NCI-H187 (cell line): ENCODE data around the gene BCL11B.

Experiments
- DNase-seq, 2 experiments: peaks; one replicate each; lab custom pipeline; 2025; lab: John Stamatoyannopoulos, UW

Gene BCL11B

DNA sequence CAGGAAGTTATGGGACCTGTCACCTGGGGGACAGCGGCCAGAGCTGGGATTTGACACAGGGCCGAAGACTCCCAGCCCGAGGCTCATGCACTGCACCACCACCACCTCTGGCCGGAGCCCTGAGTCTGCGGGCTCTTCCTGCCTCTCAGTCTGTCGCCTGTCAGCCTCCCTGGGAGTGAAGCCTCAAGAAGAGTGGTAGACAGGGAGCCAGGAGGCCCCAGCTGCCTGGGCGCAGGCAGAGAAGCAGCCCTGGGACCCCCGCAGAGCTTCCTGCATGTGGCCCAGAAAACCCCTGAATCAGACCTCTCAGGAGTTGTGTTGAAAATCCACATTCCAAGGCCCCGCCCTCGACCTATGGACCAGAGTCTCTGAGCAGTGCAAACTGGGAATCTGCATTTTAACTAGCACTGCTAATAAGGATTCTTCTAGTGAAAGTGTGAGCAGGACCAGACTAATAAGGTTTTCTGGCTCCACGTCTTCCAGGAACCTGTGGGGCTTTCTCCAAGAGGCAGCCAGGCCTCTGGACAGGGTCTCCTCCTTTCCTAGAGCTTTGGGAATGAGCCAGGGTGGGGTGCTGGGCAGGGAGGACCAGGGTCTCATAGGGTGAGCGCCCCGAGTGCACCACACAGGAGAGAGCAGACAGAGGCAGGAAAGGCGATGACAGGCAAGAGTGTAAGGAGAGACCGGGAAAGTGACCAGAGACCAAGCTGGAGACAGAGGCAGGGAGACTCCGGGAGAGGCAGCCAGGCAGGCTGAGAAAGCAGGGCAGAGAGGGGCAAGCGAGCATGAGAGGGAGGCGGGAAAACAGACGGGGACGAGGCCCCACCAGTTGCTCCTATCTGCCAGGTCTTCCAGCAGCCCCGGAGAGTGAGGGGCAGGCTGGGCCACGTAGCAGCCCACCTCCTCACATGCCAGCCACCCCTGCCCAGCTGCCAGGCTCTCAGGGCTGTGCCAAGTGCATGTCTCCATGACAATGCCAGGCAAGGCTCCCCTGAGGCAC is 112.4 kb downstream of the BCL11B start:
- DNase-seq, result no peak

DNA sequence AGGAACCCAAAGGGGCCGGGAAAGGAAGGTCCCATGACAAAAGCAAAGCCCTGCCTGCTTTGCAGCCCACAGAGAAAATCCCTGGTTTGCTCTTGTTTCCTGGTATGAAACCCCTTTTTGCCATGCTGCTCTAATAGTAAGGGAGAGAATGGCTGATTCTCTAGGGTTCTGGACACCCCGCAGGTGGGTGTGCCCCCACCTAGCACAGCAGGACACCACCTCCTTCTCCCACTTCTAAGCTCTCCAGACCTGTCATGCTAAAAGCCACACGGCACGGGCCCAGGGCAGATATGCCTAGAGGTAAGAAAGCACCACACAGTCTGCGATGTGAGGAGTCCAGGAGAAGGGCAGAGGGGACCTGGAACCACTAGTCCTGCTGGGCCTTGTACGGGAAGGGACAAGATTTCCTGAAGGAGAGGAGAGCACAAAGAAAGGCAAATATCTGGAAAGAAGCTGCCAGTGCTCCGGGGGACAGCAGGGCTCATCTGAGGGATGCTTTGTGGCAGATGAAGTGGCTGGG is 113.3 kb downstream of the BCL11B start:
- DNase-seq, result no peak

DNA sequence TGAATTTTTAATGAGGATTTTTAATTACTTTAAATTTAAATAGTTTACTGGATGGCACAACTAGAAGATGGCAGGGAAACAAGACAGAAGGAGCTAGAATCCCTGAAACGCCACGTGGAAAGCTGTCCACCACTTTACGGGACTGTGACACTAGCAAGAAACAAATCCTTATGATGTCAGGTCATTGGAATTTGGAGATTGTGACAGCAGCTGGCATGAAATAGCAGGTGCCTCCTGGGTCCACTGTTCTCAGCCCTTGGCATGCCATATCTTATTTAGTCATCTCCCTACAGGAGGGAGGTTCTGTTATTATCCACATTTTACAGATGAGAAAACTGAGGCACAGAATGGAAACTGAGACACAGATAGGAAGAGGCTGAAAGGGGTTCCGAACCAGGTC is 113.8 kb downstream of the BCL11B start:
- DNase-seq, result no peak

DNA sequence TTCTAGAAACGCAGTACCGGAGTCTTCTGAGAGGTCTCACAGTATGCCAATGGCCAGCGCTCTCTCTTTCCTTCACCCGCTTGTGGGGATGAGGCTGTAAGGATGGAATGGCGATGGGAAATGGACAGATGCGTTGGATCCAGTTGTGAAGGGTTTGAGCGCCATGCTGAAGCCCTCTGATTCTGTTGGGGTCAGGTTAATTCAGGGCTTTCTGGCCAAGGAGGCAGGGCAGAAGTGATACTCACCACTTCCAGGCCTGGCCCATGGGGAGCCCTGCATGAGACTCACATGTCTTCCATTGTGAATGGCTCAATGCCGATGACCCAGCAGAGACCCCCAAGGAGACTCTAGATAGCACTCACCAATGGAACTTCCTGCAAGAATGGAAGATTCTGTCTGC is 114.3 kb downstream of the BCL11B start:
- DNase-seq, result no peak

DNA sequence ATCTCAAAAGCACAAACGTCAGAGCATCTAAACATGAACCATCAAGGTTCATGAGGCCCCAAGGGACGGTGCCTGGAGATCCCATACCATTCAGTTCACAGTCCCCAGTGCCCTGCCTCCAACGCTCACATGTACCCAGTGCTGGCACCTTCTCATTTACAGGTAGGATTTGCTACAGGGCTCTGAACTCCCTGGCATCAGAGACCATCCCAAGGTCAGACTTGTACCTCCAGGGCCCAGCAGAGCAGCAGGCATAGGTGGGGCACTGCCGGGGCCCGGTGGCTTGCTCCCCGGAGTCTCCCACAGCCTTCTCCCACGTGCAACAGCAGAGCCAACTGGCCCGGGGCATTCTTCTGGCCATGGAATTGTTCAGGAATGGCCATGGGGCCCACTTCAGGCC is 114.8 kb downstream of the BCL11B start:
- no peak for DNase-seq

DNA sequence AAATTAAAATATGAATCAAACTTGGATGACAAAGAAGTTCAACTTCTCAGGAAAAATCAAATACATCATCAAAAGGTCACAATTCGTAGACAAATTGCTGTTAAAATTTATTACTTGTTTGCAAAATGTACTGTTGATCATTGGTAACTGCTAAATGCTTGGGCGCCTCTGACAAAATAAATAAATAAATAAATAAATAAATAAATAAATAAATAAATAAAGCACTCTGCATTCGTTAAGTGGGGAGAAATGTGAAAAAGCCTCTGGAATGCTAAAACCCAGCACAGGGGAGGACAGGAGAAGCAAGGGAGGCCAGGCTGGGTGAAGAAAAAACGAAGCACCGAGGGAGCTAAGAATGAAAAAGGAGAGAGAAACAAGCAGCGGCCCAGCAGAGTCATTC is 115.2 kb downstream of the BCL11B start:
- no peak for DNase-seq

DNA sequence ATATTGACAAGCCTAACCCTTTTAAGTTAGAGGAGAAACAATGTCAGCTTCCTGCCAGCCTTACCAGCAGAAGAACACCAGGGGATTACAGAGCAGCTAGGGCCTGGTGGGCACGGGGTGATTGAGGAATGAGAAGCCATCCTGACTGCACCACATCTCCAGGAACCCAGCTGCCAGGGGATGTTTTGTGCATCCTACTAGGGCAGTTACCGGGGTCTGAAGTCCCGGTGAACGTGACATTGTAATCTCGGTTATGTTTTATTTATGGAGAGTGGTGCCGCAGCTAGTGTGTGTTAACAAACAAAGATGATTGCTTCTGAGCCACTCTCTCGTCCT is 115.9 kb downstream of the BCL11B start:
- DNase-seq, result no peak

DNA sequence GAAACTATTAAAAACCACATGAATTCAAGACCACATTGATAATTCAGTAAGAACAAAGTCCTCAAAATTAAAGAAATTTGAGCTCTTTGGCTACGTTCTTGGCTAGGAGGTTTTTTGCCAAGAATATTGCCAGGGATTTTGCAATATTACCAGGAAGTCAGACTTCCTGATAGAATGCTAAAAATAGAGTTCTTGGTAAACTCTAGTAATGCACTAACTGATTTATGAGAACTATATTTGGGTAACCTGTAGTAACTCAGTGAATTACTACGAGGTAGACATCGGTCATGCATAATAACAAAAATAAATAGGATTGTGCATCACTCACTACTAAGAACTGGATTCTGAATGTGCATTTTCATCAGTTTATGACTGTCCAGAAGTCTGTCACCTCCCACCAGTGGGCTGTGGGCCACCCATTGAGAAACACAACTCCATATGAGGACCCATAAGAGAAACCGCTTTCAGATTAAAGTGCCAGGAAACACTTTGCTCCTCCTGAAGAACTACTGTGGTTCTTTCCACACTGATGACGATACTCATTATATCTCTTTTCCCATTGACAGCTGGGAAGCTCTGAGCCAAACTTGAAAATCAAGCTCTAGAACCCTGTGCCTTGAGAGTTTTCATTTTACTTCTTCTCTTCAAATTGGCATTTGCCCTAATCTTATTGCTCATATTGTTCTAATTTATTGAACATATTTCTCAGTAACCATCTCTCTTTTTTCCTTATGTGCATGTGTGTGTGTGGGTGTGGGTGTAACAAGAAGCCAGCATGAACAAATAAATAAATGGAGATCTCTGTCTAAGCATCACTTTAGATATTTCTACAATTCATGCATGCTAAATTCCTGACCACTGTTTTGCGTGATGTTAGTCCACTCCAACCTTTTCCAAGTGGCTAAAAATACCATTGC is 116.6 kb downstream of the BCL11B start:
- no peak for DNase-seq

DNA sequence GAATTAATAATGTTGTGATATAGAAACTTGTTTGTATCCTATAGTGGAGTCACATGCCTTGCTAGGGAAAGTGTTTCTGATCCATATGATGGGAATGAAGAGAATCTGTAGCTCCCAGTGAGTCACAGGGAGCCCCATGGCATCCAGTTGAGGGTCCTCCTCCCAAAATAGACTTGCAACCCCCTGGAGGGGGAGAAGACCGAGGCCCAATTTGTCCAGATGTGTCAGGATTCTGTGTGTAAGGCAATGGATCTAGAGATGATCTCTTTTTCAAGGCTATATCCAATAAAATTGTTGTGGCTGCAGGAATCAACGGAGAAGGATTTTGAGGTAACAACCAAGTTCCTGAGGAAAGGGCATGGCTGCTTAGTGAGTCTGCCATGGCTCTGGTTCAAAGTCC is 121.8 kb downstream of the BCL11B start:
- DNase-seq, result no peak

DNA sequence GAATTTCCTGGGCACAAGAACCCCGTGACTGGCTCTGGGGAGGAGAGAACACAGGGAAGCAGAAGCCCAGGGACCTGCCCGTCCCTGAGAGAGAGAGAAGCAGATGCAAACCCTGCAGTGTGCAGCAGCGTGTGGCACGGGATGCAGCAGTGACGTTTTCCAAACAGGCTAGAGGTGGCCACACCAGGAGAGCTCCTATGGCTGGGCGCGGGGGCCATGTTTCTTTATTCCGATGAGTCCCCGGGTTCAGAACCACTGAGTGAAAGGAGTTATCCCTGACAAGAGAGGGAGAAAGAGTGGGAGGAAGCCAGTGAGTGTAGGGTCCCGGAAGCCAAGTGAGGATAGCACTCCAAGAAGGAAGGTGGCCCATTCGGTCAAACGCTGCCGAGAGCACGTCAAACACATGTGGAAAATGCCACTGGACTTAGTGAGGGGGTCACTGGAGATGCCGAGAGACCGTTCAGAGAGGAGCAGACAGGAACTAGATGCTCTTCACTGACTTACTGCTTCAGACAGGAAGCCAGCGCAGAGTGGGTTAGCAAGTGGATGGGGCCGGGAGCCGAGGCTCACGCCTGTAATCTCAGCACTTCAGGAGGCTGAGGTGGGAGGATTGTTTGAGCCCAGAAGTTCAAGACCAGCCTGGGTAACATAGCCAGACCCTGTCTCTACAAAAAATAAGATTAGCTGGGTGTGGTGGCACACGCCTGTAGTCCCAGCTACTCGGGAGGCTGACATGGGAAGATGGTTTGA is 123.0 kb downstream of the BCL11B start:
- no peak for DNase-seq

DNA sequence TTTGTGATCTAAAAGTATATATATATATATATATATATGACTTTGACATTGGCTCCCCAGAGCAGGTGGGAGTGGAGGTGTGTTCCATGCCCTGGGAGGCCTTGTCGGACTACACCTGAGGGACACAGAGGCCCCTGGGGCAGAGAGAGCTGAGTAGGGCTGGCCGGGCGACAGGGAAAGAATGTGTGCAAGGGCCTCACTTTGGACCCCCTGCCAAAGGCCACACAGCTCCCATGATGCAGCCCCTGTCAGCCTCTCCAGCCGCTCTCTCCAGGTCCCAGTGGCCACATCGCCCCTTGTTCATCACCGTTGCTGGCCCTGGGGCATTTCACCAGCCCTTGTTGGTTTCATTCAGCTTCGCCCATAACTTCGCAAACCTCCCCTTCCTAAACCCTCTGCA is 123.9 kb downstream of the BCL11B start:
- DNase-seq, result no peak

DNA sequence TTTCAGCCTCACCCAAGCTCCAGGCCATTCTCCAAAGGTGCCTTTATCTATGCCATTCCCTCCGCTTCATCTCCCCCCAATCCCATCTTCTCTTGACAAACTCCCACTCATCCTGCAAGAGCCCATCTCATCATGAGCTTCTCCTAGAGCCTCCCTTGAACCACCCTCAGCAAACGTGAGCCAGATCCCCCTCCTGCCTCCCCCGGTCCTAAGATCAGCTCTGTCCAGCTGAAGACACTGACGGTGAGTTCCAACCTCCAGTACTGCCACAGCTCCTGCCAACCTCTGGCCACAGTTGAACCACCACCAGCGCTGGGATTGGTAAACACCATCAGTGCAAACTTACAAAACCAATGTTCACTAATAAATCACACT is 124.6 kb downstream of the BCL11B start:
- no peak for DNase-seq

DNA sequence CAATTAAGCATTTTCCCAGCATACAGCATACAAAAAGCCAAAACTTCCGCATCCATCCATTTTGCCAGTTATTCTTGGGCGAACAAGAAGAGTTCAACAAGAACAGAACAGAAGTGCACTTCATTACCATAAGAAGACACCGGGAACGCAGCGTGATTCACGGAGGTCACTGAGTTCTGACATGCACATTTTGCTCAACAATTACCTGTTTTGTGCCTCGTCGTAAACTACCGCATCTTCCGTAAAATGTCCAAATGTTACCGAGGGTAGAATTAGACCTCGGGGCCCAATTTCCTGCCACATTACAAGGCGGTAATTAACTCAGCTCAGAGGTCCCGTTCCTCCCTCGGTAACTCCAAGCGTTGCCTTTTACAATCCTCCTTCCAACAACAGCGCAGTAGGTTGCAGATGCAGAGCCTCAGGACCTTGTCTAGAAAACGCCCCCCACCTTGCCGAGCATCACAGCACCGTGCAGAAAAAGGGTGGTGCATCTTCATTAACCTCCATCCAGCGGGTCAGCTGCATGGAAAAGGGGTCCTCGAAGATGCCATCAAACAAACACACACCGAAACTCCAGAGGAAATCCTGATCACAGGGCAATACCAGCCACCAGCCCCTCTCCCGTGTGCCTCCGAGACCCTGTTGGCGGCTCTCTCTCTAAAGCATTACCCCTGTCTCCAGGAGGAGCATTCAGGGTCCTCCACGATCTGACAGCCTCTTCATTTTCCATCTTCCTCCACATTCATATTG is 125.2 kb downstream of the BCL11B start:
- no peak for DNase-seq

DNA sequence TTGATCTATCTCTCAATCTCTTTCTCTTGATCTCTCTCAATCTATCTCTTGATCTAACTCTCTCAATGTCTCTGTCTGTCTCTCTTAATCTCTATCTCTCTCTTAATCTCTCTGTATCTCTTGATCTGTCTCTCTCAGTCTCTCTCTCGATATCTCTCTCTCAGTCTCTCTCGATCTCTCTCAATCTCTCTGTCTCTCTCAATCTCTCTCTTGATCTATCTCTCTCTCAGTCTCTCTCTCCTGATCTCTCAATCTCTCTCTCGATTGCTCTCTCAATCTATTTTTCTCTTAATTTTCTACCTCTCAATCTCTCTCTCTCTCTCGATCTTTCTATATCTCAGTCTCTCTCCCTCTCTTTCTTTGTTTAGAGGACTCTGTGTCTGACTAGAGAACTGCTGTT is 126.7 kb downstream of the BCL11B start:
- DNase-seq, result no peak

DNA sequence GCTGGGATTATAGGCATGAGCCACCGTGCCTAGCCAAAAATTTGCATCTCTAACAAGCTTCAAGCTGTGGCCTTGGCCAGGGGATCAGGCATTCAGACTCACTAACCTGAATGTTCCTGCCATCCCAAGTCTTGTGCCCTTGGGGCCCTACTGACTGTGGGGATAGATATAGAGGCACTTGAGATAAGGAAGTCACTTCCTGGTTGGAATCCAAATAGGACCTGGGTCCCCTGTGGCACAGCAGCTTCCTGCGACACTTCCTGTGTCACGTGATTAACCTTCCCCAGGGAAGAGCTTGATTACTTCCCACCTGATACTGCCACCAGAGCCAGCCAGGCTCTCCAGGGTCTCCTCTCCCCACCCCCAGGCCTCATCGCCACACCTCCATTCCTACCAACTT is 128.2 kb downstream of the BCL11B start:
- no peak for DNase-seq

DNA sequence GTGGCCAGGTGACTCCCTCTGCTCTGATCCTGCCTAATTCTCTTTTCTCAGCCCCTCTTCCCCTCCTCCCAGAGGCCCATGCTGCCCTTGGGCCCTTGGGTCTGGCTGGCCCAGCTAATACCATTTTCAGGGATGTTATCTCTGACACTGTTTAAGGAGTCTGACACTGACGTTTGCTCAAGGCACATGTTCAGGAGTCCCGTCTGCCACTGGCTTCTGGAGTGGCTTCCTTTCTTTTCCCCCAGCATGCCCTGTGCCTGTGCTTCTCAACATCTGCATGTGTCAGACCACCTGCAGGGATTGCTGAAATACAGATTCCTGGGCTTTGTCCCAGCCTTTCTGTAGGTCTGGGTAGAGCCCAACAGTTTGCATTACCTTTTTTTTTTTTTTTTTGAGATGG is 128.9 kb downstream of the BCL11B start:
- DNase-seq, result no peak

DNA sequence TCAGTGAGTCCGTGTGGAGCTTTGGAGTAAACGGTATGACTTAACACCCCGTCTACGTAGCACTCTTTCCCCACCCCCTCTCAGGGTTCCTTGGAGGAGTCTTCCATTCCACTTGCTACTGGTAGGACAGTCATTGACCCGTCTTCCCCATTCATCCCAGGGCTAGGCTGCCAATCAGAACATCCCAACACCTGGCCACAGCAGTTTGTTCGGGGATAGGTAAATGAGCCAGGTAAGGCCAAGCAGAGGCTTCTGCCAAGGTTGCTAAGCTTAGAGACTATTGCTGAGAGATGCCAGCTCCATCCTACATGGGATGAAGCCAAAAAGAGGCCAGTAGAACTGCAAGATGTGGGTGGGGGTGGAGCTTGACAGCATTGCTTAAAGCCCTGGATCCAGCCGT is 130.8 kb downstream of the BCL11B start:
- DNase-seq, result no peak

DNA sequence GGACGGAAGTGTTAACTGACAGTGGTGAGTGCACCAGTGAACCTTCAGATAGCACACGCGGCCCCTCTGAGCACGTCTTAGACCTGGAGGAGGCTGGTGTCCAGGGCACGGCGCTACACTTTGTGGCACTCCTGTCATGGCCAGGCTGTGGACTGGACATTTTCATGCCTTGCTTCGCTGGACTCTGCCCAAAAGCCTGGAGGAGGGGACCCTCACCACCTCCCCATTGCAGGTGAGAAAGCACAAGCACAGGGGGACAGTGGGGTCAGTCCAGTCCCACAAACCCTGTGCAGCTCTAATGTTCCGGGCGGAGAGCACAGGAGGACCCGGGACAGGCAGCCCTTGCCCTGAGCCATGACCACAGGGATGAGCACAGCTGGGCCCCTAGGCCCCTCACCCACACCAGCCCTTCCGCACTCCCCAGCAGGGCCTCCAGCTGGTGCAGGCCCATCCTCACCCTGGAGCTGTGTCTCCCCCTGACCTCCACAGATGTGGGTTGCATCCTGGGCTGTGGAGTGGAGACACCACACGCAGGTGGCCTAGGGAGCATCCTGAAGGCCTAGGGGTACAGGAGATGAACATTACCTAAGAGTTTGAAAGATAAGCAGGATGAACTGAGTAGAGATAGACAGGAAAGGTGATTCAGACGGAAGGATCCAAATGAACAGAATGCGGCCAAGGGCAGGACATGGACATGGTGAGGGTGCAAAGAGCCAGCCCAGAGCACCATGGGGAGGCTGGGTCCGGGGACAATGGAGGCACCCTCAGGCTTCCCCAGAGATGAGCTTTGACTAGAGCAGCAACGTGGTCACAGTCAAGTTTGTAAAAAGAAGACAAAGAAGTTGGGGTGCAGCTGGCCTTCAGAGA is 132.8 kb downstream of the BCL11B start:
- DNase-seq, result no peak

DNA sequence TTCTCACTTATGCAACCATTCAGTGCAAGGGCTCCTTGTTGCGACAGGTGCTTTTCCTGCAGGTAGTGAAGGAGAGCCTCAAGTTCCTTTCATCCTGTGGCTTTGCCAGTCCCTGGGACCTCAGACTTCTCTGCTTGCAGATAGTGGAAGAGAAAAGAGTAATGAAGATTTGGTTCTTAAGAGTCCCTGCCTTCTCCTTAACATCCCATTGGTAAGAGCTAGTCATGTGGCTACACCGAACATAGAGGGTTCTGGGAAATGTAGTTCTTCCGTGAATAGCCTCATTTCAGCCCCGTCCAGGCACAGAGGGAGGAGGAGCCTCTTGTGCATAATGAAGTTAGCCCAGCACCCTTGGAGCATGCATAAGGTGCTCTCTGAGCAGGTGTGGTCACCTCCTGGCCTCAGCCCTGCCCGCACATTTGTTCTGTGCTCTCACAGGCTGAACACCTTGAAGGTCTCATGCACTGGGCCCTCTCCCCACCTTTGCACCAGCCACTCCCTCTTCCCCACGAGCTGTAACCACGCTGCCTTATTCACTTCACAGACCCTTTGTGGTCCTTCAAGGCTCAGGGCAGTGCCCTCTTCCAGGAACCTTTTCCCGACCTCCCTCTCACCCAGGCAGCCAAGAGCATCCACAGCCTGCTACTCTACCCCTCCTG is 134.0 kb downstream of the BCL11B start:
- no peak for DNase-seq
